Mucosa of descending colon (tissue), 3 donors: ENCODE results near the gene FRAS1. TPM values are rescaled to one million over a fixed set of nuclear protein-coding genes. Genes with fewer than 3 reads are reported as not detected.

ENCODE experiments used
- ATAC-seq: fragments of 200-7000 bp; cut with Tn5 transposase; one replicate; pipeline ENCODE4 v1.9.1; 2020; ENCODE audit warnings: mild to moderate bottlenecking, moderate library complexity
- DNase-seq, 3 donors: peaks; one replicate each; pipeline ENCODE4 v3.0.0-alpha.2; 2020
- H3K36me3 ChIP-seq: fragments of 200-600 bp; one replicate; pipeline ENCODE4 v1.8.0; 2021; ENCODE audit warnings: low read depth, mild to moderate bottlenecking
- H3K4me1 ChIP-seq: fragments of 200-600 bp; one replicate; pipeline ENCODE4 v1.8.0; 2021; ENCODE audit warnings: low read depth, mild to moderate bottlenecking
- H3K4me3 ChIP-seq: fragments of 200-600 bp; one replicate; pipeline ENCODE4 v1.8.0; 2021; ENCODE audit warnings: mild to moderate bottlenecking
- H3K9me3 ChIP-seq: fragments of 200-600 bp; one replicate; pipeline ENCODE4 v1.8.0; 2021; ENCODE audit warnings: mild to moderate bottlenecking
- intact Hi-C, 2 donors: fragments of 100-400 bp; cut with DNase I in 1 of 2; cut with micrococcal nuclease in 1 of 2; formaldehyde crosslinking; loops; one replicate each; pipeline versions ENCODE4 v1.11.0 to v1.11.1; 2022; cut with DNase I, micrococcal nuclease
- total RNA-seq, 3 donors: library from RNA; stranded (reverse); fragmentation: NEBNext Ultra II Directional in 2 of 3; extraction: Animal tissue kit (Norgen Biotek cat#: 25700) in 2 of 3; gene quantifications; one replicate each; pipeline versions ENCODE4 v1.2.1 to v1.2.4, GENCODE V29; 2021 to 2023
- TF ChIP-seq, protein P1 (sequence below): fragments of 200-600 bp; IDR thresholded peaks from one replicate; pipeline ENCODE4 v1.8.0; 2022; ENCODE audit warnings: antibody characterized with exemption, mild to moderate bottlenecking
- donor health status: DM: no; HTN: no; CAD: no; lungs with moderate emphysema.
- donor health status: DM: no; HTN: no; CAD: no.
- donor health status: DM: no; HTN: yes; CAD: no.

Gene FRAS1
- total RNA-seq, 3 donors from 2014 or later = 1.2 to 9.3 (median 2.2) TPM

DNA sequence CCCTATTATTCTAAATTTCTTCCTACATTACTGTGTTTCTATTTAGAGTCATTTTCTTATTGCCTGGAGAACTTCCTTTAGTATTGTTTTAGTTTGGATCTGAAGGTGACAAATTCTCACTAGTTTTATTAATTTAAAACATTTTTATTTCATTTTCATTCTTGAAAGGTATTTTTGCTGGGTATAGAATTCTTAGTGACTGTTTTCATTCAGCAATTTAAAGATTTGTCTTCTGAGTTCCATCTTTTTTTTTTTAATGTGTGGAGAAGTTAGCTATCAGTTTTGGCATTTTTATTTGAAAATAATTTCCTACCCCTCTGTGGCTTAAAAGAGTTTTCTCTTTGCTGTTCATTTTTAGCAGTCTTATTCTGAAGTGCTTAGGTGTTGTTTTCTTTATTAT, 169.2 kb downstream of the FRAS1 start:
- intact Hi-C loops = no loop called here
- TF ChIP-seq, protein P1, sequence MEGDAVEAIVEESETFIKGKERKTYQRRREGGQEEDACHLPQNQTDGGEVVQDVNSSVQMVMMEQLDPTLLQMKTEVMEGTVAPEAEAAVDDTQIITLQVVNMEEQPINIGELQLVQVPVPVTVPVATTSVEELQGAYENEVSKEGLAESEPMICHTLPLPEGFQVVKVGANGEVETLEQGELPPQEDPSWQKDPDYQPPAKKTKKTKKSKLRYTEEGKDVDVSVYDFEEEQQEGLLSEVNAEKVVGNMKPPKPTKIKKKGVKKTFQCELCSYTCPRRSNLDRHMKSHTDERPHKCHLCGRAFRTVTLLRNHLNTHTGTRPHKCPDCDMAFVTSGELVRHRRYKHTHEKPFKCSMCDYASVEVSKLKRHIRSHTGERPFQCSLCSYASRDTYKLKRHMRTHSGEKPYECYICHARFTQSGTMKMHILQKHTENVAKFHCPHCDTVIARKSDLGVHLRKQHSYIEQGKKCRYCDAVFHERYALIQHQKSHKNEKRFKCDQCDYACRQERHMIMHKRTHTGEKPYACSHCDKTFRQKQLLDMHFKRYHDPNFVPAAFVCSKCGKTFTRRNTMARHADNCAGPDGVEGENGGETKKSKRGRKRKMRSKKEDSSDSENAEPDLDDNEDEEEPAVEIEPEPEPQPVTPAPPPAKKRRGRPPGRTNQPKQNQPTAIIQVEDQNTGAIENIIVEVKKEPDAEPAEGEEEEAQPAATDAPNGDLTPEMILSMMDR = no peak
- H3K4me1 ChIP-seq = no peaks in the 10 kb centered on the region

DNA sequence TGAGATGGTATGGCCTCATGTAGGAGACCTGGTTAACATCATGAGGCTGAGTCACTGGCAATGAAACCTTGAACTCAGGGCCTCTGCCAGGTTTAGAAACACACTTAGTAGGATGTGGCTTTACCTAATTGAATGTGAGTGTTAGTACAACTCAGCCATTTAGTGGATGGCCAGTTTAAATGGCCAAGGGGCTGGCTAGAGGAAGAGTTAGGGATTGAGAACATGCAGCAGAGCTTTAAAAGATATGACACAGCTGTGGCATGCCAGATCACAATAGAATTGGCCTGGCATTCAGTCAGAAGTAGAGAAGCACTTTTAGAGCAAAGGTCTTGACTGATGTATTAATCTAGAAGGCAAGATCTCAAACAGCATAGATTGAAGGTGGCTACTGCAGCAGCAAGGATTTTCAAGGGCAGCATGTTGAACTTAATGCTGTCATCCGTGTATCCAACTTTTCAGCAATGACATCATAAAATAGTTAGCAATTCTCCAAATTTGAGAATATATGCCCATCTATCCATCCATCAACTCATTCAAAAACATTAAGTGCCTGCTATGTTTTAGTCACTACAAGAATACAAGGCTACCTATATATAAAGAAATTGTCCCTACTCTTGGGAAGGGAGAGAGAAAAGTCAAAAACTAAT, 170.4 kb downstream of the FRAS1 start:
- ATAC-seq (no peak), DNase-seq (no peak)
- intact Hi-C loops = no loop called here
- Histone ChIP-seq H3K9me3 (peaks cover 8% of the 10 kb centered on the region), H3K36me3 (no peaks in the 10 kb centered on the region), H3K4me1 (no peaks in the 10 kb centered on the region), H3K4me3 (no peak overlapping the region)
- TF ChIP-seq, protein P1 = no peak

More for the DNA sequence above, 169.2 kb downstream of the FRAS1 start:
- H3K9me3 ChIP-seq = peaks cover 8% of the 10 kb centered on the region
- no peak for ATAC-seq
- no peak overlapping the region for H3K4me3 ChIP-seq
- no peak for DNase-seq
- no peaks in the 10 kb centered on the region for H3K36me3 ChIP-seq

DNA sequence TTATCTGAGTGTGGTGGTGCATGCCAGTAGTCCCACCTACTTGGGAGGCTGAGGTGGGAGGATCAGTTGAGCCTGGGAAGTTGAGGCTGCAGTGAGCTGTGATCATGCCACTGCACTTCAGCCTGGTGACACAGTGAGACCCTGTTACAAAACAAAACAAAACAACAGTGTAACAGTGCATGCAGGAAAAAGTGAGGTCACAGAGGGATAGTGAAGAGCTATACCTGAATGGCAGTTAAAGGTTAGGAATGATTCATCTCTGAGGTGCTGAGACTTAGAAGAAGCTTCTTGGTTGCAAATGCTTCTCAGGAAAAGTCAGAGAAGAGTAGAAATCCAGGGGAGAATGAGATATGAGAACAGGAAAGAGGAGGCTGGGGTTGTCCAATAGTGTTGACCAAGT, 178.7 kb downstream of the FRAS1 start:
- TF ChIP-seq, protein P1 = no peak
- no peaks in the 10 kb centered on the region for H3K9me3 ChIP-seq
- intact Hi-C loops = no loop called here
- no peak overlapping the region for H3K4me3 ChIP-seq
- DNase-seq (no peak), ATAC-seq (no peak)
- H3K4me1 ChIP-seq = no peaks in the 10 kb centered on the region
- H3K36me3 ChIP-seq = no peaks in the 10 kb centered on the region

- Histone ChIP-seq H3K36me3 (no peaks in the 10 kb centered on the region), H3K4me1 (no peaks in the 10 kb centered on the region), H3K9me3 (no peaks in the 10 kb centered on the region), H3K4me3 (no peak overlapping the region)
- intact Hi-C loops = no loop called here
- TF ChIP-seq, protein P1 = no peak
- ATAC-seq = no peak
- no peak for DNase-seq
Observed at GRCh38 chr4:78237360-78237759, 180.2 kb downstream of the FRAS1 start.

DNA sequence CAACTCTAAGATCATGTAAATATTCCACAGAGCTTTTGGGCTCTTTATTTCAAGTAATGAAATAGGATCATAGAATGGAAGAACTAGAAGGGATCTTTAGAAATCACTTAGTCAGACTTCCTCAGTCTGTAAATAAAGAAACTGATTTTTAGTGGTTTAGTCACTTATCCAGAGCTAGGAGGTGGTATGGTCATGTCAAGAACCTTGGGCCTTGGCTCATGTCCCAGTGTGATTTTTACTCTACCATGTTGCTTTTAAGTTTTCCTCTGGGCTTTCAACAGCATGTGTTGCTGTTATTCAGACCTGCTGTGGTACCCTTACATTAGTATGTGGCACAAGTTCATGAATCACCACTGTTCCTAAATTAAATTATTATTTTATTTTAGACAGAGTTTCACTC, 184.9 kb downstream of the FRAS1 start:
- H3K9me3 ChIP-seq = no peaks in the 10 kb centered on the region
- no peaks in the 10 kb centered on the region for H3K4me1 ChIP-seq
- TF ChIP-seq, protein P1 = no peak
- H3K4me3 ChIP-seq = no peak overlapping the region
- H3K36me3 ChIP-seq = no peaks in the 10 kb centered on the region
- no peak for DNase-seq
- intact Hi-C loops = no loop called here
- no peak for ATAC-seq
